ENCODE results near the gene ERF. TPM values are rescaled to one million over a fixed set of nuclear protein-coding genes. Genes with fewer than 3 reads are reported as not detected.

ERF gene
- total RNA-seq, 1 donor = 30.4 TPM

GRCh38 chr19:42201489-42202289 is 53.2 kb downstream of the ERF start:
- no peak overlapping the region for H3K4me3 ChIP-seq (ENCODE audit: low read depth, low read length)
- no peak for DNase-seq (ENCODE audit: low read depth)
- no peak for TF ChIP-seq CTCF (IDR thresholded peaks at IDR 0.05; ENCODE audit: insufficient read depth, low read length)

DNA sequence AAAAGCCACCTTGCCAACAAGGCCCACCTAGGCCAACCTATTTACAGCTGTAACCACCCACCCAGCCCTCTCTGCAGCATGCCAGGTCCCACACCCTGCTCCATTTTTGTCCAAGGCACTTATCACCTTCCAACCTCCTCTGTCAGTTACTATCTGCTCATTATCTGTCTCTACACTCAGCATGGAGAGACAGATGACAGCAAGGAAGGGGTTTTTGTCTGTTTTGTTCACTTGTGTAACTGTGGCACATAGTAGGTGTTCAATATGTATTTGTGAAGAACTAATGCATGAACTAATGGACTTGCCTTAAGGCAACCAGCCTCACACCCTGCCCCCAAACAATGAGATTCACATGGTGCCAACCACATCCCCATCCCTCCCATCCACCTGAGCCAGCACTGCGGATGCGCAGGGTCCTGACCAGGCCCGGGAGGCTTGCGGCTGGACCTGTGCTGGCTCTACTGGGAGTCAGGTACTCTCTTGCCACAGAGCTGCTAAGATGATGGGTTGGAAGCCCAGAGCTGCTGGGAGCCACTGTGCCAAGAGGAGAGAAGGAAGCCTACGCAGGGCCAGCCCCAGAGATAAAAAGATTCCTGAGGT is 54.7 kb downstream of the ERF start:
- DNase-seq (ENCODE audit: low read depth) = no peak
- no peak for TF ChIP-seq CTCF (IDR thresholded peaks at IDR 0.05; ENCODE audit: insufficient read depth, low read length)
- H3K4me3 ChIP-seq (ENCODE audit: low read depth, low read length) = no peak overlapping the region

DNA sequence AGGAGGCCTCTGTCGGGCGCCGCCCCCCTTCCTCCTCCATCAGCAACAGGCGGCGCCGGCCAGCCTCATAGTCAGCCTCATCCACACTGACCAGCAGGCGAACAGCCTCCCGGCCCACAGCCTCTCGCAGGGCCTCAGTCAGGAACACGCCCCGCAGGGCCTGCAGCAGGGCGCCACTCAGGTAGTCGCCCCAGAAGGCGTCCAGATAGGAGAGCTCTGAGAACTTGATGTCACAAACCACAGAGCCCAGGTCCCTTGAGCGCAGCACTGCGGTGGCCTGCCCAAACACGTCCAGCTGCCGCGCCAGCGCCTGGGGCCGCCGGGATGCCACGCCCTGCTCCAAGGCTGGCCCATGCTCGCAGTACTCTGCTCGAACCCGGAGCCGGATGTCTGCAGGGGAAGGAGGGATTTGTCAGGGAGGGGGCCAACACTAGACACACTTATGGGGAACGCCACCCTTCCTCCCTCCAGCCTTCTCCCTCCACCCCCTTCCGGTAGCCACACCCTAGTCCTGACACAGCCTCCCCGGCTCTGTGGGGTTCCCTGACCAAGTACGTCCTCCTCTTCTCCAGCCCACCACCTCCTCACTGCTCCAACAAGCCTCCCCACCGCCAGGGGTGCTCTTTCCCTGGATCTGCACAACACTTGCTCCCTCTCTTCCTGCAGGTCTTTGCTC is 55.4 kb downstream of the ERF start:
- H3K4me3 ChIP-seq (ENCODE audit: low read depth, low read length) = no peak overlapping the region
- no peak for DNase-seq (ENCODE audit: low read depth)
- no peak for TF ChIP-seq CTCF (IDR thresholded peaks at IDR 0.05; ENCODE audit: insufficient read depth, low read length)

GRCh38 chr19:42198676-42199439 is 56.1 kb downstream of the ERF start:
- no peak for TF ChIP-seq CTCF (IDR thresholded peaks at IDR 0.05; ENCODE audit: insufficient read depth, low read length)
- H3K4me3 ChIP-seq (ENCODE audit: low read depth, low read length) = no peak overlapping the region
- DNase-seq (ENCODE audit: low read depth) = no peak

Other genes starting within 250 kb of the ERF start
- gene GRIK5, start 184.9 kb downstream of the ERF start, total RNA-seq (ENCODE audit: low replicate concordance) = 0.08 and 0.18 TPM in 2 replicates
- gene ZNF574, start 179.0 kb downstream of the ERF start, total RNA-seq (ENCODE audit: low replicate concordance) = 4.7 and 17.2 TPM in 2 replicates
- gene POU2F2, start 122.7 kb downstream of the ERF start, total RNA-seq (ENCODE audit: low replicate concordance) = 0.08 and 0.18 TPM in 2 replicates
- gene DEDD2, start 37.5 kb downstream of the ERF start, total RNA-seq (ENCODE audit: low replicate concordance) = 11.1 and 13.5 TPM in 2 replicates
- gene ZNF526, start 34.8 kb downstream of the ERF start, total RNA-seq (ENCODE audit: low replicate concordance) = 6.0 and 13.0 TPM in 2 replicates
- gene GSK3A, start 12.5 kb downstream of the ERF start, total RNA-seq (ENCODE audit: low replicate concordance) = 3.1 and 18.3 TPM in 2 replicates
- 35.3 and 36.1 TPM in 2 replicates for gene CIC, start 14.1 kb upstream of the ERF start, total RNA-seq (ENCODE audit: low replicate concordance)
- gene PRR19, start 47.0 kb upstream of the ERF start, total RNA-seq (ENCODE audit: low replicate concordance) = 0.90 and 1.1 TPM in 2 replicates
- 23.0 and 28.2 TPM in 2 replicates for gene PAFAH1B3, start 47.5 kb upstream of the ERF start, total RNA-seq (ENCODE audit: low replicate concordance)
- not detected in 2 replicates for gene TMEM145, start 58.2 kb upstream of the ERF start, total RNA-seq (ENCODE audit: low replicate concordance)
- gene MEGF8, start 70.5 kb upstream of the ERF start, total RNA-seq (ENCODE audit: low replicate concordance) = 20.0 and 28.5 TPM in 2 replicates
- gene CNFN, start 135.2 kb upstream of the ERF start, total RNA-seq (ENCODE audit: low replicate concordance) = not detected in 2 replicates
- 1.4 and 1.6 TPM in 2 replicates for gene LIPE, start 172.3 kb upstream of the ERF start, total RNA-seq (ENCODE audit: low replicate concordance)
- gene CXCL17, start 187.8 kb upstream of the ERF start, total RNA-seq (ENCODE audit: low replicate concordance) = not detected in 2 replicates